ENCODE results near the gene F11. TPM values are rescaled to one million over a fixed set of nuclear protein-coding genes. Genes with fewer than 3 reads are reported as not detected.
"Not testable (repeated sequence)": the region's sequence is repeated elsewhere in the genome, so short reads cannot be mapped to it uniquely, and the experiment has no call there.

The F11 gene
- total and polyA plus RNA-seq, 4 donors: 0.36 to 2.2 (median 0.99) TPM; not detected in 1

GRCh38 chr4:186266729-186267456 lies 904 bp downstream of the F11 start:
- H3K27me3 ChIP-seq (ENCODE audit: control insufficient read depth, insufficient read depth, low read length): no peaks in the 10 kb centered on the region
- H3K4me3 ChIP-seq (ENCODE audit: low read depth, low read length): peak overlapping the region; percentile 16
- 4% methylated on average over 4 of the region's 8 CpGs for WGBS (ENCODE audit: insufficient coverage)
- no peaks in the 10 kb centered on the region for H3K9me3 ChIP-seq (ENCODE audit: control insufficient read depth, insufficient read depth, low read length)
- no peaks in the 10 kb centered on the region for H3K36me3 ChIP-seq (ENCODE audit: control insufficient read depth, insufficient read depth, low read length)
- peak in 2 of 6 donors; percentile 41 to 72 for DNase-seq (ENCODE audit: low read depth in 4 of 6, low spot score in 6 of 6)
- H3K27ac ChIP-seq (ENCODE audit: low read depth, low read length): peak overlapping the region; percentile 33
- H3K4me1 ChIP-seq (ENCODE audit: control insufficient read depth, insufficient read depth, low read length): peaks cover 2% of the 10 kb centered on the region

- H3K27ac ChIP-seq (ENCODE audit: low read depth, low read length): no peak overlapping the region
- 72% methylated on average over 7 of the region's 9 CpGs for WGBS (ENCODE audit: insufficient coverage)
- peak in 2 of 6 donors; percentile 66 to 69 for DNase-seq (ENCODE audit: low read depth in 4 of 6, low spot score in 6 of 6)
- H3K4me3 ChIP-seq (ENCODE audit: low read depth, low read length): no peak overlapping the region
- H3K27me3 ChIP-seq (ENCODE audit: control insufficient read depth, insufficient read depth, low read length): no peaks in the 10 kb centered on the region
- peaks cover 2% of the 10 kb centered on the region for H3K4me1 ChIP-seq (ENCODE audit: control insufficient read depth, insufficient read depth, low read length)
- no peaks in the 10 kb centered on the region for H3K9me3 ChIP-seq (ENCODE audit: control insufficient read depth, insufficient read depth, low read length)
- H3K36me3 ChIP-seq (ENCODE audit: control insufficient read depth, insufficient read depth, low read length): no peaks in the 10 kb centered on the region
Observed at GRCh38 chr4:186271081-186271678, 5.2 kb downstream of the F11 start.

GRCh38 chr4:186272699-186273391 lies 6.9 kb downstream of the F11 start:
- no peak overlapping the region for H3K4me3 ChIP-seq (ENCODE audit: low read depth, low read length)
- H3K27me3 ChIP-seq (ENCODE audit: control insufficient read depth, insufficient read depth, low read length): no peaks in the 10 kb centered on the region
- no peaks in the 10 kb centered on the region for H3K4me1 ChIP-seq (ENCODE audit: control insufficient read depth, insufficient read depth, low read length)
- DNase-seq (ENCODE audit: low read depth in 4 of 6, low spot score in 6 of 6): no peak
- no peaks in the 10 kb centered on the region for H3K9me3 ChIP-seq (ENCODE audit: control insufficient read depth, insufficient read depth, low read length)
- no peak overlapping the region for H3K27ac ChIP-seq (ENCODE audit: low read depth, low read length)
- WGBS (ENCODE audit: insufficient coverage): no CpG with 5 or more reads among the region's 4 CpGs
- no peaks in the 10 kb centered on the region for H3K36me3 ChIP-seq (ENCODE audit: control insufficient read depth, insufficient read depth, low read length)

GRCh38 chr4:186273392-186273789 lies 7.4 kb downstream of the F11 start:
- H3K27ac ChIP-seq (ENCODE audit: low read depth, low read length); H3K4me1 ChIP-seq (ENCODE audit: control insufficient read depth, insufficient read depth, low read length); H3K27me3 ChIP-seq (ENCODE audit: control insufficient read depth, insufficient read depth, low read length); H3K36me3 ChIP-seq (ENCODE audit: control insufficient read depth, insufficient read depth, low read length); H3K9me3 ChIP-seq (ENCODE audit: control insufficient read depth, insufficient read depth, low read length); H3K4me3 ChIP-seq (ENCODE audit: low read depth, low read length); DNase-seq (ENCODE audit: low read depth in 4 of 6, low spot score in 6 of 6): not testable (repeated sequence)
- 94% methylated on average over 5 of the region's 5 CpGs for WGBS (ENCODE audit: insufficient coverage)

- 85% methylated on average over 3 of the region's 5 CpGs for WGBS (ENCODE audit: insufficient coverage)
- no peaks in the 10 kb centered on the region for H3K36me3 ChIP-seq (ENCODE audit: control insufficient read depth, insufficient read depth, low read length)
- no peak overlapping the region for H3K27ac ChIP-seq (ENCODE audit: low read depth, low read length)
- H3K27me3 ChIP-seq (ENCODE audit: control insufficient read depth, insufficient read depth, low read length): no peaks in the 10 kb centered on the region
- H3K4me1 ChIP-seq (ENCODE audit: control insufficient read depth, insufficient read depth, low read length): no peaks in the 10 kb centered on the region
- H3K9me3 ChIP-seq (ENCODE audit: control insufficient read depth, insufficient read depth, low read length): no peaks in the 10 kb centered on the region
- DNase-seq (ENCODE audit: low read depth in 4 of 6, low spot score in 6 of 6): no peak
- no peak overlapping the region for H3K4me3 ChIP-seq (ENCODE audit: low read depth, low read length)
Observed at GRCh38 chr4:186283311-186283710, 17.3 kb downstream of the F11 start.

- no peaks in the 10 kb centered on the region for H3K4me1 ChIP-seq (ENCODE audit: control insufficient read depth, insufficient read depth, low read length)
- no peak overlapping the region for H3K4me3 ChIP-seq (ENCODE audit: low read depth, low read length)
- H3K9me3 ChIP-seq (ENCODE audit: control insufficient read depth, insufficient read depth, low read length): no peaks in the 10 kb centered on the region
- DNase-seq (ENCODE audit: low read depth in 4 of 6, low spot score in 6 of 6): no peak
- no peaks in the 10 kb centered on the region for H3K36me3 ChIP-seq (ENCODE audit: control insufficient read depth, insufficient read depth, low read length)
- 100% methylated on average over 6 of the region's 12 CpGs for WGBS (ENCODE audit: insufficient coverage)
- no peak overlapping the region for H3K27ac ChIP-seq (ENCODE audit: low read depth, low read length)
- no peaks in the 10 kb centered on the region for H3K27me3 ChIP-seq (ENCODE audit: control insufficient read depth, insufficient read depth, low read length)
Observed at GRCh38 chr4:186285147-186285546, 19.2 kb downstream of the F11 start.

- no peaks in the 10 kb centered on the region for H3K36me3 ChIP-seq (ENCODE audit: control insufficient read depth, insufficient read depth, low read length)
- H3K27me3 ChIP-seq (ENCODE audit: control insufficient read depth, insufficient read depth, low read length): no peaks in the 10 kb centered on the region
- H3K27ac ChIP-seq (ENCODE audit: low read depth, low read length): no peak overlapping the region
- no peaks in the 10 kb centered on the region for H3K9me3 ChIP-seq (ENCODE audit: control insufficient read depth, insufficient read depth, low read length)
- WGBS (ENCODE audit: insufficient coverage): 60% methylated on average over 1 of the region's 3 CpGs
- no peaks in the 10 kb centered on the region for H3K4me1 ChIP-seq (ENCODE audit: control insufficient read depth, insufficient read depth, low read length)
- H3K4me3 ChIP-seq (ENCODE audit: low read depth, low read length): no peak overlapping the region
- peak in 1 of 6 donors; percentile 84 for DNase-seq (ENCODE audit: low read depth in 4 of 6, low spot score in 6 of 6)
Observed at GRCh38 chr4:186286581-186286980, 20.6 kb downstream of the F11 start.

GRCh38 chr4:186291256-186291890 lies 25.4 kb downstream of the F11 start:
- no peak overlapping the region for H3K27ac ChIP-seq (ENCODE audit: low read depth, low read length)
- no peak overlapping the region for H3K4me3 ChIP-seq (ENCODE audit: low read depth, low read length)
- H3K4me1 ChIP-seq (ENCODE audit: control insufficient read depth, insufficient read depth, low read length): no peaks in the 10 kb centered on the region
- 94% methylated on average over 8 of the region's 10 CpGs for WGBS (ENCODE audit: insufficient coverage)
- H3K27me3 ChIP-seq (ENCODE audit: control insufficient read depth, insufficient read depth, low read length): no peaks in the 10 kb centered on the region
- H3K36me3 ChIP-seq (ENCODE audit: control insufficient read depth, insufficient read depth, low read length): no peaks in the 10 kb centered on the region
- no peaks in the 10 kb centered on the region for H3K9me3 ChIP-seq (ENCODE audit: control insufficient read depth, insufficient read depth, low read length)
- DNase-seq (ENCODE audit: low read depth in 4 of 6, low spot score in 6 of 6): no peak

- Histone ChIP-seq H3K9me3 (ENCODE audit: control insufficient read depth, insufficient read depth, low read length) (no peaks in the 10 kb centered on the region), H3K27ac (ENCODE audit: low read depth, low read length) (no peak overlapping the region), H3K4me3 (ENCODE audit: low read depth, low read length) (no peak overlapping the region), H3K27me3 (ENCODE audit: control insufficient read depth, insufficient read depth, low read length) (peaks cover 8% of the 10 kb centered on the region), H3K4me1 (ENCODE audit: control insufficient read depth, insufficient read depth, low read length) (peaks cover 8% of the 10 kb centered on the region), H3K36me3 (ENCODE audit: control insufficient read depth, insufficient read depth, low read length) (no peaks in the 10 kb centered on the region)
- WGBS (ENCODE audit: insufficient coverage): 74% methylated on average over 3 of the region's 9 CpGs
- DNase-seq (ENCODE audit: low read depth in 4 of 6, low spot score in 6 of 6): no peak
Observed at GRCh38 chr4:186294160-186294559, 28.2 kb downstream of the F11 start.

Data from spinal cord (tissue), 10 donors.